C4-2B (cell line): ENCODE measurements around the gene ITGB5.

Experiments used
- CTCF ChIP-seq: fragments of 450-650 bp; conservative IDR thresholded peaks from 2 replicates; pipeline ENCODE4 v1.5.1; 2017; ENCODE audit warnings: mild to moderate bottlenecking
- ZFX ChIP-seq: fragments of 450-650 bp; IDR thresholded peaks from 2 replicates; pipeline ENCODE4 v1.6.1; 2017

GRCh38 chr3:124919756-124920155 lies 32.6 kb upstream of the ITGB5 start:
- TF ChIP-seq CTCF, result no peak
- TF ChIP-seq ZFX, result no peak
